Right atrium auricular region (tissue), 2 donors: ENCODE results near the gene PAX3. TPM values are rescaled to one million over a fixed set of nuclear protein-coding genes. Genes with fewer than 3 reads are reported as not detected.

ENCODE experiments used
- DNase-seq: peaks from one replicate; pipeline ENCODE4 v3.0.0-alpha.2; 2019; ENCODE audit warnings: low spot score
- H3K27ac ChIP-seq, 2 donors: fragments of 200-600 bp; sonication (generic); 1 replicate in 1 of 2; 2 replicates in 1 of 2; pipeline ENCODE4 v1.5.1; 2016 to 2019
- H3K27me3 ChIP-seq, 2 donors: fragments of 200-600 bp; sonication (generic); one replicate each; pipeline versions ENCODE4 v1.5.1 to v1.6.0; 2017 to 2019
- H3K36me3 ChIP-seq: fragments of 200-600 bp; sonication (generic); one replicate; pipeline ENCODE4 v1.5.1; 2016
- H3K4me1 ChIP-seq, 2 donors: fragments of 200-600 bp; sonication (generic); one replicate each; pipeline versions ENCODE4 v1.5.1 to v1.6.0; 2017 to 2019
- H3K4me3 ChIP-seq, 2 donors: fragments of 200-600 bp; sonication (generic); 1 replicate in 1 of 2; 2 replicates in 1 of 2; pipeline ENCODE4 v1.5.1; 2017 to 2019; ENCODE audit warnings: mild to moderate bottlenecking in 1 of 2, moderate library complexity in 1 of 2
- H3K9me3 ChIP-seq, 2 donors: fragments of 200-600 bp; sonication (generic); one replicate each; pipeline ENCODE4 v1.5.1; 2019
- CTCF ChIP-seq, 2 donors: fragments of 200-600 bp; sonication (generic); IDR thresholded peaks; one replicate each; pipeline ENCODE4 v1.5.1; 2019; ENCODE audit warnings: antibody characterized with exemption in 2 of 2
- total RNA-seq, 2 donors: library from RNA; depleted of rRNA; stranded (reverse); fragments of >200 nt; gene quantifications; one replicate each; pipeline ENCODE4 v1.1.0, GENCODE V29; 2016

Gene PAX3
- total RNA-seq, 2 donors from 2014 or later = 0.24 to 1.7 TPM

GRCh38 chr2:222294996-222295367, 3.8 kb downstream of the PAX3 start:
- peak overlapping the region in 1 of 2 donors; percentile 3 for H3K4me3 ChIP-seq
- H3K4me1 ChIP-seq = peaks cover 0 to 50% of the 10 kb centered on the region in 2 donors
- no peak for DNase-seq
- no peak for TF ChIP-seq CTCF (IDR thresholded peaks at IDR 0.05)
- H3K27me3 ChIP-seq = peaks cover 78 to 82% of the 10 kb centered on the region in 2 donors
- no peaks in the 10 kb centered on the region for H3K36me3 ChIP-seq
- no peak overlapping the region for H3K27ac ChIP-seq
- no peaks in the 10 kb centered on the region for H3K9me3 ChIP-seq

GRCh38 chr2:222293660-222294630, 4.9 kb downstream of the PAX3 start:
- Histone ChIP-seq H3K9me3 (no peaks in the 10 kb centered on the region), H3K27ac (no peak overlapping the region), H3K27me3 (peaks cover 78 to 85% of the 10 kb centered on the region in 2 donors), H3K4me1 (peaks cover 0 to 49% of the 10 kb centered on the region in 2 donors), H3K36me3 (no peaks in the 10 kb centered on the region), H3K4me3 (no peak overlapping the region)
- no peak for TF ChIP-seq CTCF (IDR thresholded peaks at IDR 0.05)
- no peak for DNase-seq

DNA sequence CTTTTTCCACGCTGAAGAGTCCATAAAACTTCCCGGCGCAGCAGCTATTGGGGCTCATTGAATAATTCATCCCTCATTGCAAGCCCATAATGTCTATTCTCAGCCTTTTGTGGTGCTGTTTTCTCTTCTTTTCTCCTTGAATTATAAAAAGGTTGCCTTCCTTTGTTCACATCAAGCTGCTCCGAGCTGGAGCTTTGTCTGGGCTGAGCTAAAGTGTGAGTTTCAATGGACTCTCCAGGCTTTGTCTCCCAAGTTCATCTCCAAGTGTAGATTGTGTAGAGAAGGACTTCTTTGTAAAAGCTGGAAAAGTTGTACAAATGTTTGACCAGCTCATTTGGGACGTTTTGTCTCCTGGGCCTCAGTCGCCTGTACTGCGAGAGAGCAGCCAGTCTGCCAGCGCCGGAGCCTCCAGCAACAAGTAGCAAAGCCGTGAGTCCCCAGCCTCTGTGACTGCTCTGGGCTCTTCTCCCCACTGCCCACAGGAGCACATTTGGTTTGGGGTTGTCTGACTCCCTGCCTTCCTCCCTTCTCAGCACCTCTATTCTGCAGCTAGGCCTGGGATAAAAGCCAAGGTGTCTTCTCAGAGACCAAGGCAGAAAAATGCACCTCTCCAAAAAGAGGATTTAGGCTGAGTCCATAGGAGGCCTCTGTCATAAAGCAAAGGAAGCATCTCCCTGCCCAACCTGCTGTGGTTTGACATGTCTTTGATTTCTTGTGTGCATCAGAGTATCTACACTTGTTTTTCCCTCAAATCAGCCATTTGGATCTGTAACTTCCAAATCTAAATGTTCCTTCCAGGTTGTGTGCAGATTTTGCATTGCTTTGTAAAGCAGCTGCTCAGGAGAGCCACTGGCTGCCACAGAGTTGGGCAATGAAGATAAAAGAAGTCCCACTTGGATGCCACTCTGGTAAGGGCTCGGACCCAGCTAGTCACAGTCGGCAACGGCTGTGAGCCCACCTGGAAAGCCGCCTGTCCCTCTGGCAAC, 6.4 kb downstream of the PAX3 start:
- no peak overlapping the region for H3K4me3 ChIP-seq
- no peaks in the 10 kb centered on the region for H3K36me3 ChIP-seq
- no peaks in the 10 kb centered on the region for H3K9me3 ChIP-seq
- no peak for DNase-seq
- peaks cover 67 to 82% of the 10 kb centered on the region in 2 donors for H3K27me3 ChIP-seq
- H3K4me1 ChIP-seq = peaks cover 0 to 39% of the 10 kb centered on the region in 2 donors
- no peak overlapping the region for H3K27ac ChIP-seq
- no peak for TF ChIP-seq CTCF (IDR thresholded peaks at IDR 0.05)

DNA sequence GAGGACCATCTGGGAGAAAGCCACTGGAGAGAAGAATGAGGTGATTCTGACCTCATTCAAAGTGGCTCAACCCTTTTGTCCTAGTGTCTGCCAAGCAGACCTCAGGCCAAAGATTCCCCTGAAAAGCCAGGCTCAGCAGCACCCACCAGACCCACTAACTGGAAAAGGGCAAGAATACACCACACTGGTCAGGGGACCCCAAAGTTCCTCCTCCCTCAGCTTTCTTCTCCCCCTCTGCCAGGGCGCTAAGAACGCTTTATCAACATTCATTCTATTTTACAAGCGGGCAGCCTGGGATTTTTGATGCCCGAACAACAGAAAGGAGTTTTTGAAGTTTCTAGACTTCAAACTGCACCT, 7.3 kb downstream of the PAX3 start:
- TF ChIP-seq CTCF (IDR thresholded peaks at IDR 0.05) = no peak
- Histone ChIP-seq H3K9me3 (no peaks in the 10 kb centered on the region), H3K4me1 (peaks cover 0 to 34% of the 10 kb centered on the region in 2 donors), H3K36me3 (no peaks in the 10 kb centered on the region), H3K27me3 (peaks cover 57 to 82% of the 10 kb centered on the region in 2 donors), H3K4me3 (no peak overlapping the region), H3K27ac (no peak overlapping the region)
- no peak for DNase-seq

DNA sequence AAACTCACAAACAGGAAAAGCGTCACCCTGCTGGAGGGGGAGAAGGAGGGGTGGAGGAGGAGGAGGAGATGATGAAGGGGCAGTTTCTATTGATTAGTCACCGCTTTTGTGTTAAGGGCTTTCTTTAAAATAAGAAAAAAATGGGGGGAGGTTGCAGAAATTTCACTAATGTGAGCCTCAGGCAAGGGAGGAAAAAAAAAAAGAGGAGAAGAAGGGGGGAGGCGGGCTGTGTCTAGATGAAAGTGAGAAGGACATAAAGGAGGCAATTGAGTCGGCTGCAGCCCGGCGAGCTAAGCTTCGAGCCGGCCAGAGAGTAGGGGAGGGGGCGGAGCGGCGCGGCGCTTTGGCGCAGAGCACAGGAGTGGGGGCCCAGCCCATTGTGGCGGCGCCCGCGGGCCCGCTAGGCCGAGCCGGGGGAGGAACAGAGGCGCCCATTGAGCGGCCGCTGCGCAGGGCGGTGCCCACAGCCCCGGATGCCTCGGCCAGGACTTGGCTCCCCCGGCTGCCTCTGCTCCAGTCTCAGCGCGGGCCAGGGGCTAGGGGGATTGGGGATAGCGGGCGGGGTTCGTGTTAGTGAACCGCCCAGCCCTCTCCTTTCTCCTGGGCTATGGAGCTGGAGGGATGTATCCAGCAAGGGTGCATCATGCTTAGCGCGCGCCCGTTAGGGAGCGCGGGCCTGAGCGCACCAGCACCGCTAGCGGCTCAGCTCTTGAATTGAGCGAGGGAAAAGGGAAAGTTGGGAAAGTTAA, 7.9 kb downstream of the PAX3 start:
- no peak for DNase-seq
- Histone ChIP-seq H3K4me3 (peak overlapping the region in 1 of 2 donors; percentile 23), H3K4me1 (peaks cover 0 to 30% of the 10 kb centered on the region in 2 donors), H3K27ac (no peak overlapping the region), H3K9me3 (no peaks in the 10 kb centered on the region), H3K36me3 (no peaks in the 10 kb centered on the region), H3K27me3 (peaks cover 52 to 77% of the 10 kb centered on the region in 2 donors)
- no peak for TF ChIP-seq CTCF (IDR thresholded peaks at IDR 0.05)
